Measurements from ENCODE around the gene STK10. TPM values are rescaled to one million over a fixed set of nuclear protein-coding genes. Genes with fewer than 3 reads are reported as not detected.
A peak's percentile ranks its signal among the peaks of the same experiment; 100 is the strongest.

STK10 gene
- total and polyA plus RNA-seq, 9 of the 15 experiments (the other 6 are each of a cell fraction or from before 2014, with no cell fraction given): 0.30 to 6.7 (median 2.4) TPM

DNA sequence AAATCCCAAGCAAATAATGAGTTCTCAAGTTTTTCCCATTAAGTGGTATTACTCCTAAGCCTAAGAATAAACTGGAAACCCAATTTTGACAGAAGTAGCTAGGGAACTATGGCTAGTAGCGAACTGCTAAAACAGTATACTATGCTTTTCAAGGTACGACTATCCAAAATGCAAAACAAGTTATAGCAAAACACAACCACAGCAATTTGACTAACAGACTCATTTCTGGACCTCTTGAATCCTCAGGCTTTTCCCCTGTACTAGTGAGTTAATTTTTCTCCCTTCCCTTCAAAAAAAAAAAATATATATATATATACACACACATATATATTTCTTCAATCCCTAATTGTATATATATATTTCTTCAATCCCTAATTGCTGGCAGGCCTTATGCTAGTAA is 188.9 kb downstream of the STK10 start:
- DNase-seq (ENCODE audit: extremely low read depth in 1 of 4, low spot score in 3 of 4): no peak
- H3K4me2 ChIP-seq (ENCODE audit: insufficient read depth, low read length): no peak overlapping the region
- H3K27ac ChIP-seq (ENCODE audit: extremely low read depth, low read depth, low read length): no peak overlapping the region
- no peaks in the 10 kb centered on the region for H3K27me3 ChIP-seq (ENCODE audit: control insufficient read depth in 2 of 2, insufficient read depth in 2 of 2, low read length in 2 of 2)
- 78% methylated on average over 2 of the region's 2 CpGs for WGBS (ENCODE audit: insufficient coverage, low coverage, missing lambda C conversion rate)
- peaks cover 81% of the 10 kb centered on the region for H3K79me2 ChIP-seq (ENCODE audit: control insufficient read depth, insufficient read depth, low read length)
- POLR2A ChIA-PET: no interaction called here
- no peaks in the 10 kb centered on the region for H3K9me1 ChIP-seq (ENCODE audit: control insufficient read depth, insufficient read depth, low read length)
- H3K9ac ChIP-seq (ENCODE audit: insufficient read depth in 1 of 2, low read depth in 2 of 2, low read length in 2 of 2): no peak overlapping the region
- H4K20me1 ChIP-seq (replicated peaks; ENCODE audit: control insufficient read depth, insufficient read depth, low read length): peaks cover 12% of the 10 kb centered on the region
- ATAC-seq: no peak
- TF ChIP-seq ZNF395 (CRISPR knock-in tag; IDR thresholded peaks at IDR 0.05): no peak
- TF ChIP-seq GATAD2A (IDR thresholded peaks at IDR 0.05): no peak
- no peak overlapping the region for H2AFZ ChIP-seq (ENCODE audit: low read depth, low read length)
- in situ Hi-C loops (cut with MboI) (no loop called here), intact Hi-C loops (cut with micrococcal nuclease) (no loop called here)
- H3K4me1 ChIP-seq (replicated peaks in 1 of 2; ENCODE audit: control insufficient read depth in 2 of 2, insufficient read depth in 2 of 2, low read length in 2 of 2): peaks cover 0 to 15% of the 10 kb centered on the region in 2 experiments; a peak in 3 of 5 replicates
- FAIRE-seq: no peak
- no peaks in the 10 kb centered on the region for H3K9me3 ChIP-seq (replicated peaks; ENCODE audit: control insufficient read depth, insufficient read depth, low read depth, low read length)
- CTCF ChIA-PET (ENCODE audit: low intra/inter-chr PET ratio): no interaction called here
- H3K36me3 ChIP-seq (ENCODE audit: control insufficient read depth, insufficient read depth, low read length): no peaks in the 10 kb centered on the region; the same call in 1 of the 3 replicates
- H3K4me3 ChIP-seq: no peak overlapping the region
- no TSS peak for BruUV-seq (replicated peaks)

- H3K9ac ChIP-seq (ENCODE audit: insufficient read depth in 1 of 2, low read depth in 2 of 2, low read length in 2 of 2): no peak overlapping the region
- no peak overlapping the region for H3K27ac ChIP-seq (ENCODE audit: extremely low read depth, low read depth, low read length)
- H3K4me1 ChIP-seq (replicated peaks in 1 of 2; ENCODE audit: control insufficient read depth in 2 of 2, insufficient read depth in 2 of 2, low read length in 2 of 2): peaks cover 0 to 6% of the 10 kb centered on the region in 2 experiments; a peak in 2 of 5 replicates
- no peak overlapping the region for H3K4me2 ChIP-seq (ENCODE audit: insufficient read depth, low read length)
- DNase-seq (ENCODE audit: extremely low read depth in 1 of 4, low spot score in 3 of 4) (no peak), FAIRE-seq (no peak), ATAC-seq (no peak)
- no peaks in the 10 kb centered on the region for H3K9me1 ChIP-seq (ENCODE audit: control insufficient read depth, insufficient read depth, low read length)
- peaks cover 8% of the 10 kb centered on the region for H4K20me1 ChIP-seq (replicated peaks; ENCODE audit: control insufficient read depth, insufficient read depth, low read length)
- in situ Hi-C loops (cut with MboI): no loop called here
- ChIA-PET CTCF (ENCODE audit: low intra/inter-chr PET ratio) (no interaction called here), POLR2A (interaction anchor here (0.7 to 1.9 kb wide), 3 partner anchors 9 to 12 kb away, joined by 3 to 5 read pairs (median 4); partner anchors contain the start of gene FBXW11)
- H3K36me3 ChIP-seq (ENCODE audit: control insufficient read depth, insufficient read depth, low read length): peaks cover 7% of the 10 kb centered on the region; the same call in 2 of the 3 replicates
- no peaks in the 10 kb centered on the region for H3K27me3 ChIP-seq (ENCODE audit: control insufficient read depth in 2 of 2, insufficient read depth in 2 of 2, low read length in 2 of 2)
- no TSS peak for BruUV-seq (replicated peaks)
- no peak overlapping the region for H2AFZ ChIP-seq (ENCODE audit: low read depth, low read length)
- H3K4me3 ChIP-seq: no peak overlapping the region
- intact Hi-C loops (cut with micrococcal nuclease): no loop called here
- 90% methylated on average over 3 of the region's 3 CpGs for WGBS (ENCODE audit: insufficient coverage, low coverage, missing lambda C conversion rate)
- no peaks in the 10 kb centered on the region for H3K9me3 ChIP-seq (replicated peaks; ENCODE audit: control insufficient read depth, insufficient read depth, low read depth, low read length)
- H3K79me2 ChIP-seq (ENCODE audit: control insufficient read depth, insufficient read depth, low read length): peaks cover 75% of the 10 kb centered on the region
- TF ChIP-seq TAF1 (IDR thresholded peaks at IDR 0.05; ENCODE audit: control insufficient read depth, extremely low read depth, insufficient read depth, low read length, severe bottlenecking) (no peak), MAFK (IDR thresholded peaks at IDR 0.05; ENCODE audit: low read length) (peak; percentile 65), L3MBTL2 (IDR thresholded peaks at IDR 0.05) (no peak), SMARCC2 (IDR thresholded peaks at IDR 0.05; ENCODE audit: low read depth) (no peak), MAFF (IDR thresholded peaks at IDR 0.05; ENCODE audit: low read length) (peak; percentile 74), MAFG (tag; conservative IDR thresholded peaks at IDR 0.05) (peak; percentile 75), DPF2 (IDR thresholded peaks at IDR 0.05) (no peak), HIVEP1 (CRISPR knock-in tag; IDR thresholded peaks at IDR 0.05) (no peak), CTBP1 (IDR thresholded peaks at IDR 0.05; ENCODE audit: borderline replicate concordance) (no peak), SNAPC5 (CRISPR knock-in tag; IDR thresholded peaks at IDR 0.05) (no peak)
- TF ChIP-seq, protein P1, sequence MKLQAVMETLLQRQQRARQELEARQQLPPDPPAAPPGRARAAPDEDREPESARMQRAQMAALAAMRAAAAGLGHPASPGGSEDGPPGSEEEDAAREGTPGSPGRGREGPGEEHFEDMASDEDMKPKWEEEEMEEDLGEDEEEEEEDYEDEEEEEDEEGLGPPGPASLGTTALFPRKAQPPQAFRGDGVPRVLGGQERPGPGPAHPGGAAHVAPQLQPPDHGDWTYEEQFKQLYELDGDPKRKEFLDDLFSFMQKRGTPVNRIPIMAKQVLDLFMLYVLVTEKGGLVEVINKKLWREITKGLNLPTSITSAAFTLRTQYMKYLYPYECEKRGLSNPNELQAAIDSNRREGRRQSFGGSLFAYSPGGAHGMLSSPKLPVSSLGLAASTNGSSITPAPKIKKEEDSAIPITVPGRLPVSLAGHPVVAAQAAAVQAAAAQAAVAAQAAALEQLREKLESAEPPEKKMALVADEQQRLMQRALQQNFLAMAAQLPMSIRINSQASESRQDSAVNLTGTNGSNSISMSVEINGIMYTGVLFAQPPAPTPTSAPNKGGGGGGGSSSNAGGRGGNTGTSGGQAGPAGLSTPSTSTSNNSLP (IDR thresholded peaks at IDR 0.05; ENCODE audit: borderline replicate concordance, low read depth, low read length): no peak
Observed at GRCh38 chr5:171997011-171997410, 191.0 kb downstream of the STK10 start.
